ENCODE data around the gene NUDT1.

DNA sequence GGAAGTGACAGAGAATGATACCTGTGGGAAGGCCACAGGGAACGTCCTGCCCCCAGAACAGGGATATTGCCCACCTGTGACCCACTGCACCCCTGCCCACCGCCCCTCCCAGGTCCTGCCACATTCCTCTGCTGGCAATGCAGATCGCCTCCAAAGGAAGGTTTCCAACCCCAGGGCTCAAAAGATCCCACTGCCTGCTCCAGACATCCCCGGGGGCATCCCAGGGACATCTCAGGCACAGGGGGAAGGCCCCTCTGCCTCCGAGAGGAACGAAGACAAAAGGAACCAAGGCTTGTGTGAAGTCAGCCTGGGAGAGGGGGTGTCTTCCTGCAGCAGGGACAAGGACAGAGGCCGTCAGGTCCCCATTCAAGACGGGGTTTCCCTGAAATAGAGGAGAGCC lies 28.5 kb downstream of the NUDT1 start:
- TF ChIP-seq, protein P1, sequence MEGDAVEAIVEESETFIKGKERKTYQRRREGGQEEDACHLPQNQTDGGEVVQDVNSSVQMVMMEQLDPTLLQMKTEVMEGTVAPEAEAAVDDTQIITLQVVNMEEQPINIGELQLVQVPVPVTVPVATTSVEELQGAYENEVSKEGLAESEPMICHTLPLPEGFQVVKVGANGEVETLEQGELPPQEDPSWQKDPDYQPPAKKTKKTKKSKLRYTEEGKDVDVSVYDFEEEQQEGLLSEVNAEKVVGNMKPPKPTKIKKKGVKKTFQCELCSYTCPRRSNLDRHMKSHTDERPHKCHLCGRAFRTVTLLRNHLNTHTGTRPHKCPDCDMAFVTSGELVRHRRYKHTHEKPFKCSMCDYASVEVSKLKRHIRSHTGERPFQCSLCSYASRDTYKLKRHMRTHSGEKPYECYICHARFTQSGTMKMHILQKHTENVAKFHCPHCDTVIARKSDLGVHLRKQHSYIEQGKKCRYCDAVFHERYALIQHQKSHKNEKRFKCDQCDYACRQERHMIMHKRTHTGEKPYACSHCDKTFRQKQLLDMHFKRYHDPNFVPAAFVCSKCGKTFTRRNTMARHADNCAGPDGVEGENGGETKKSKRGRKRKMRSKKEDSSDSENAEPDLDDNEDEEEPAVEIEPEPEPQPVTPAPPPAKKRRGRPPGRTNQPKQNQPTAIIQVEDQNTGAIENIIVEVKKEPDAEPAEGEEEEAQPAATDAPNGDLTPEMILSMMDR (IDR thresholded peaks at IDR 0.05) = no peak
- TF ChIP-seq POLR2A (IDR thresholded peaks at IDR 0.05) = no peak
